HTERT RPE-1 (cell line): Measurements from ENCODE around the gene SELENOI.

Source experiments
- in situ Hi-C: fragments of 300-500 bp; cut with MboI; formaldehyde crosslinking; loops from 4 replicates; pipeline ENCODE4 v1.14.3; 2020; ENCODE audit warnings: low sequenced_read_pairs

SELENOI gene

DNA sequence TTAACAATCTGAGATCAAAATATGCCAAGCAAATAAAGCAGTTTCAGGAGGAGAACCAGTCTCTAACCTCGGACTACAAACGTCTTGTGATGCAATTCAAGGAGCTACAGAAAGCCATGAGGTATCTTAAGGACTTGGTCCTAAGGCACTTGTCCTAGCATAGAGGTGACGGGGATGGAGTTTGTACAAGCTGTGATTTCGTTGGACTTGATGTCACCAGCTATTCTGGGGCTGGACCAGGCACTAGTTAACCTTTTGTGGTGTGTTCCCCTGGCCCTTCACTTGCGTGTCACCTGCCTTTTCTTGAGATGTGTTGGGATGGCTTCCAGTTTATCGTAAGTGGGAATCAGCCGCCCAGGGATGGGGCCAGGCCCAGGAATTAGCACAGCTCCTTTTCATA lies 98.3 kb downstream of the SELENOI start:
- in situ Hi-C loops, result no loop called here
